Natural killer cell (primary cell): Measurements from ENCODE around the gene KCP. TPM values are rescaled to one million over a fixed set of nuclear protein-coding genes. Genes with fewer than 3 reads are reported as not detected.

ENCODE experiments used
- ATAC-seq, 3 donors: fragments of 150-1000 bp in 2 of 3; fragments of 200-7000 bp in 1 of 3; cut with Tn5 transposase; 1 replicate in 1 of 3; 2 replicates in 2 of 3; pipeline ENCODE4 v1.10.0; 2021; ENCODE audit warnings: mild to moderate bottlenecking in 2 of 3, moderate library complexity in 2 of 3
- DNase-seq, 2 donors: peaks; one replicate each; pipeline versions ENCODE4 v3.0.0 to v3.0.0-alpha.2; 2013 to 2021; ENCODE audit warnings: mixed read lengths in 1 of 2
- H3K27ac ChIP-seq: one replicate; pipeline ENCODE4 v1.5.1; 2013; ENCODE audit warnings: mild to moderate bottlenecking, low read length
- H3K27me3 ChIP-seq: one replicate; pipeline ENCODE4 v1.6.1; 2013; ENCODE audit warnings: low read length; ENCODE audit not compliant: control insufficient read depth, insufficient read depth
- H3K36me3 ChIP-seq: one replicate; pipeline ENCODE4 v1.6.1; 2013; ENCODE audit warnings: low read length; ENCODE audit not compliant: control insufficient read depth, insufficient read depth
- H3K4me1 ChIP-seq: one replicate; pipeline ENCODE4 v1.6.1; 2013; ENCODE audit warnings: low read length; ENCODE audit not compliant: control insufficient read depth, insufficient read depth
- H3K4me3 ChIP-seq: one replicate; pipeline ENCODE4 v1.5.1; 2013; ENCODE audit warnings: low read length
- H3K9me3 ChIP-seq: one replicate; pipeline ENCODE4 v1.6.1; 2013; ENCODE audit warnings: low read length; ENCODE audit not compliant: control insufficient read depth, insufficient read depth
- H3K27ac Mint-ChIP-seq, 2 donors: one replicate each; pipeline ENCODE4 v1.8.0; 2022; ENCODE audit warnings: mild to moderate bottlenecking in 2 of 2, mixed read lengths in 2 of 2, moderate library complexity in 1 of 2
- H3K27me3 Mint-ChIP-seq, 2 donors: one replicate each; pipeline ENCODE4 v1.8.0; 2022; ENCODE audit warnings: low read depth in 2 of 2, mixed read lengths in 2 of 2
- H3K36me3 Mint-ChIP-seq: one replicate; pipeline ENCODE4 v1.8.0; 2022; ENCODE audit warnings: mixed read lengths
- H3K4me1 Mint-ChIP-seq, 2 donors: one replicate each; pipeline ENCODE4 v1.8.0; 2022; ENCODE audit warnings: mixed read lengths in 2 of 2
- H3K4me3 Mint-ChIP-seq: one replicate; pipeline ENCODE4 v1.8.0; 2022; ENCODE audit warnings: mild to moderate bottlenecking, moderate library complexity, mixed read lengths
- H3K9me3 Mint-ChIP-seq, 2 donors: one replicate each; pipeline ENCODE4 v1.8.0; 2022; ENCODE audit warnings: mixed read lengths in 2 of 2
- WGBS: methylation state at CpG from one replicate; pipeline ENCODE4 v1.1.7; 2013; ENCODE audit warnings: missing lambda C conversion rate; ENCODE audit not compliant: insufficient coverage; 5-methylcytosine and 5-hydroxymethylcytosine counted together
- intact Hi-C: fragments of 100-400 bp; cut with micrococcal nuclease; formaldehyde crosslinking; loops from one replicate; pipeline ENCODE4 v1.14.2; 2022
- total RNA-seq, 4 donors: library from RNA; stranded (reverse); fragments of 120-200 nt in 1 of 4; gene quantifications; one replicate each; pipeline versions ENCODE4 v1.2.3 to v1.2.4, GENCODE V29; 2013 to 2022
- TF ChIP-seq, protein P1 (sequence below): fragments of 200-600 bp; IDR thresholded peaks from one replicate; pipeline ENCODE4 v1.8.0; 2022; ENCODE audit warnings: antibody characterized with exemption

Gene KCP
- total RNA-seq, 3 donors from 2014 or later (not counting 1 experiment from before 2014, with no cell fraction given): 0.49 to 0.95 TPM; not detected in 1

- no peaks in the 10 kb centered on the region for H3K9me3 ChIP-seq
- Mint-ChIP-seq H3K4me3 (no peak overlapping the region), H3K36me3 (no peaks in the 10 kb centered on the region), H3K9me3 (no peaks in the 10 kb centered on the region), H3K4me1 (peaks cover 32 to 37% of the 10 kb centered on the region in 2 donors), H3K27me3 (peaks cover 0 to 11% of the 10 kb centered on the region in 2 donors), H3K27ac (no peak overlapping the region)
- intact Hi-C loops: no loop called here
- TF ChIP-seq, protein P1, sequence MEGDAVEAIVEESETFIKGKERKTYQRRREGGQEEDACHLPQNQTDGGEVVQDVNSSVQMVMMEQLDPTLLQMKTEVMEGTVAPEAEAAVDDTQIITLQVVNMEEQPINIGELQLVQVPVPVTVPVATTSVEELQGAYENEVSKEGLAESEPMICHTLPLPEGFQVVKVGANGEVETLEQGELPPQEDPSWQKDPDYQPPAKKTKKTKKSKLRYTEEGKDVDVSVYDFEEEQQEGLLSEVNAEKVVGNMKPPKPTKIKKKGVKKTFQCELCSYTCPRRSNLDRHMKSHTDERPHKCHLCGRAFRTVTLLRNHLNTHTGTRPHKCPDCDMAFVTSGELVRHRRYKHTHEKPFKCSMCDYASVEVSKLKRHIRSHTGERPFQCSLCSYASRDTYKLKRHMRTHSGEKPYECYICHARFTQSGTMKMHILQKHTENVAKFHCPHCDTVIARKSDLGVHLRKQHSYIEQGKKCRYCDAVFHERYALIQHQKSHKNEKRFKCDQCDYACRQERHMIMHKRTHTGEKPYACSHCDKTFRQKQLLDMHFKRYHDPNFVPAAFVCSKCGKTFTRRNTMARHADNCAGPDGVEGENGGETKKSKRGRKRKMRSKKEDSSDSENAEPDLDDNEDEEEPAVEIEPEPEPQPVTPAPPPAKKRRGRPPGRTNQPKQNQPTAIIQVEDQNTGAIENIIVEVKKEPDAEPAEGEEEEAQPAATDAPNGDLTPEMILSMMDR: no peak
- H3K4me3 ChIP-seq: no peak overlapping the region
- WGBS: 72% methylated on average over 6 of the region's 6 CpGs
- peak overlapping the region; percentile 8 for H3K27ac ChIP-seq
- no peaks in the 10 kb centered on the region for H3K36me3 ChIP-seq
- DNase-seq (no peak), ATAC-seq (no peak)
- peaks cover 49% of the 10 kb centered on the region for H3K4me1 ChIP-seq
- no peaks in the 10 kb centered on the region for H3K27me3 ChIP-seq
These were observed 24.8 kb upstream of the KCP start for GRCh38 chr7:128935342-128935730.

- H3K27ac Mint-ChIP-seq: no peak overlapping the region
- Histone ChIP-seq H3K9me3 (no peaks in the 10 kb centered on the region), H3K4me3 (no peak overlapping the region), H3K4me1 (peaks cover 43% of the 10 kb centered on the region), H3K36me3 (no peaks in the 10 kb centered on the region), H3K27me3 (no peaks in the 10 kb centered on the region), H3K27ac (peak overlapping the region; percentile 23)
- no peaks in the 10 kb centered on the region for H3K36me3 Mint-ChIP-seq
- no peak for DNase-seq
- H3K27me3 Mint-ChIP-seq: peaks cover 0 to 11% of the 10 kb centered on the region in 2 donors
- WGBS: 61% methylated on average over 13 of the region's 14 CpGs
- H3K4me1 Mint-ChIP-seq: peaks cover 25 to 30% of the 10 kb centered on the region in 2 donors
- no peak overlapping the region for H3K4me3 Mint-ChIP-seq
- no peak for ATAC-seq
- intact Hi-C loops: no loop called here
- no peaks in the 10 kb centered on the region for H3K9me3 Mint-ChIP-seq
- TF ChIP-seq, protein P1: no peak
These were observed 24.1 kb upstream of the KCP start for GRCh38 chr7:128934361-128935341.

GRCh38 chr7:128933180-128933891, 22.8 kb upstream of the KCP start:
- intact Hi-C loops: no loop called here
- Mint-ChIP-seq H3K4me3 (peak overlapping the region; percentile 75), H3K36me3 (no peaks in the 10 kb centered on the region), H3K9me3 (no peaks in the 10 kb centered on the region), H3K27me3 (peaks cover 0 to 8% of the 10 kb centered on the region in 2 donors), H3K27ac (peak overlapping the region; percentile 8 to 75), H3K4me1 (peaks cover 20 to 21% of the 10 kb centered on the region in 2 donors)
- ATAC-seq: peak; percentile 75 to 81 (median 78)
- Histone ChIP-seq H3K4me3 (no peak overlapping the region), H3K9me3 (no peaks in the 10 kb centered on the region), H3K36me3 (no peaks in the 10 kb centered on the region), H3K27me3 (no peaks in the 10 kb centered on the region), H3K27ac (no peak overlapping the region), H3K4me1 (peaks cover 30% of the 10 kb centered on the region)
- 25% methylated on average over 15 of the region's 15 CpGs for WGBS
- peak in 1 of 2 donors; percentile 66 for DNase-seq
- TF ChIP-seq, protein P1: no peak
